Neural progenitor cell (in vitro differentiated cells): ENCODE results near the gene ATP6V0D1. TPM values are rescaled to one million over a fixed set of nuclear protein-coding genes. Genes with fewer than 3 reads are reported as not detected.

Experiments
- DNase-seq: peaks from one replicate; pipeline ENCODE4 v3.0.0-alpha.2; 2016; ENCODE audit warnings: low spot score
- H2AFZ ChIP-seq: fragments of 200-600 bp; sonication (generic); replicated peaks from 2 replicates; pipeline ENCODE4 v1.6.1; 2016; ENCODE audit warnings: antibody characterized with exemption
- H3F3A ChIP-seq: fragments of 200-600 bp; sonication (generic); 2 replicates; pipeline ENCODE4 v1.6.1; 2016; ENCODE audit warnings: antibody characterized with exemption, low read depth
- H3K27ac ChIP-seq: fragments of 200-600 bp; sonication (generic); 2 replicates; pipeline ENCODE4 v1.5.1; 2016; ENCODE audit warnings: mild to moderate bottlenecking
- H3K27me3 ChIP-seq: fragments of 200-600 bp; sonication (generic); 2 replicates; pipeline ENCODE4 v1.6.1; 2016; ENCODE audit warnings: mild to moderate bottlenecking, moderate library complexity
- H3K36me3 ChIP-seq: fragments of 200-600 bp; sonication (generic); 2 replicates; pipeline ENCODE4 v1.5.1; 2016
- H3K4me1 ChIP-seq: fragments of 200-600 bp; sonication (generic); 2 replicates; pipeline ENCODE4 v1.6.1; 2016; ENCODE audit warnings: mixed run types
- H3K4me2 ChIP-seq: fragments of 200-600 bp; sonication (generic); 2 replicates; pipeline ENCODE4 v1.6.1; 2016
- H3K4me3 ChIP-seq: fragments of 200-600 bp; sonication (generic); 2 replicates; pipeline ENCODE4 v1.5.1; 2016
- H3K79me2 ChIP-seq: fragments of 200-600 bp; sonication (generic); 2 replicates; pipeline ENCODE4 v1.6.1; 2016; ENCODE audit warnings: low read depth
- H3K9ac ChIP-seq: fragments of 200-600 bp; sonication (generic); 2 replicates; pipeline ENCODE4 v1.6.1; 2016
- H3K9me3 ChIP-seq: fragments of 200-600 bp; sonication (generic); 2 replicates; pipeline ENCODE4 v1.5.1; 2016; ENCODE audit warnings: low read depth
- H4K20me1 ChIP-seq: fragments of 200-600 bp; sonication (generic); 2 replicates; pipeline ENCODE4 v1.6.1; 2016; ENCODE audit warnings: low read depth
- H3K27ac Mint-ChIP-seq: 3 replicates; pipeline ENCODE4 v1.8.0; 2021; ENCODE audit warnings: mixed read lengths
- H3K27me3 Mint-ChIP-seq: 2 replicates; pipeline ENCODE4 v1.8.0; 2022; ENCODE audit warnings: low read depth, mild to moderate bottlenecking, inconsistent platforms, moderate library complexity, mixed read lengths; ENCODE audit not compliant: insufficient read depth
- H3K36me3 Mint-ChIP-seq: 3 replicates; pipeline ENCODE4 v1.8.0; 2021; ENCODE audit warnings: mixed read lengths
- H3K4me1 Mint-ChIP-seq: 3 replicates; pipeline ENCODE4 v1.8.0; 2021; ENCODE audit warnings: mixed read lengths
- H3K4me3 Mint-ChIP-seq: 3 replicates; pipeline ENCODE4 v1.8.0; 2021; ENCODE audit warnings: mild to moderate bottlenecking, moderate library complexity, mixed read lengths
- H3K9me3 Mint-ChIP-seq: 3 replicates; pipeline ENCODE4 v1.8.0; 2020; ENCODE audit warnings: mixed read lengths
- CTCF ChIP-seq: fragments of 200-600 bp; sonication (generic); IDR thresholded peaks from 2 replicates; pipeline ENCODE4 v1.5.1; 2017; ENCODE audit warnings: antibody characterized with exemption, mild to moderate bottlenecking
- EZH2 ChIP-seq: fragments of 200-600 bp; sonication (generic); IDR thresholded peaks from 2 replicates; pipeline ENCODE4 v1.6.1; 2017; ENCODE audit warnings: antibody characterized with exemption, mild to moderate bottlenecking, moderate library complexity
- EZH2phosphoT487 ChIP-seq: fragments of 200-600 bp; sonication (generic); IDR thresholded peaks from 2 replicates; pipeline ENCODE4 v1.6.1; 2017; ENCODE audit warnings: antibody characterized with exemption
- total RNA-seq: library from RNA; depleted of rRNA; stranded (reverse); fragments of >200 nt; gene quantifications from 2 replicates; pipeline ENCODE4 v1.2.3, GENCODE V29; 2015; ENCODE audit warnings: low replicate concordance

Gene ATP6V0D1
- total RNA-seq, 1 donor from 2014 or later: 29.7 TPM

- Histone ChIP-seq H3F3A (peaks cover 17% of the 10 kb centered on the region), H3K4me2 (peak overlapping the region; percentile 75), H3K27me3 (no peaks in the 10 kb centered on the region), H3K36me3 (no peaks in the 10 kb centered on the region), H4K20me1 (peaks cover 4% of the 10 kb centered on the region), H3K4me1 (peaks cover 6% of the 10 kb centered on the region), H3K27ac (no peak overlapping the region), H2AFZ (peak overlapping the region; percentile 74), H3K9ac (no peak overlapping the region), H3K9me3 (no peaks in the 10 kb centered on the region), H3K4me3 (peak overlapping the region; percentile 91), H3K79me2 (peaks cover 33% of the 10 kb centered on the region)
- H3K9me3 Mint-ChIP-seq: no peaks in the 10 kb centered on the region
- H3K27me3 Mint-ChIP-seq: peaks cover 3% of the 10 kb centered on the region
- peak overlapping the region; percentile 99 for H3K27ac Mint-ChIP-seq
- no peak for DNase-seq
- H3K4me1 Mint-ChIP-seq: peaks cover 27% of the 10 kb centered on the region
- H3K4me3 Mint-ChIP-seq: peak overlapping the region; percentile 99
- no peaks in the 10 kb centered on the region for H3K36me3 Mint-ChIP-seq
- TF ChIP-seq EZH2 (no peak), EZH2phosphoT487 (no peak), CTCF (no peak)
These were observed 740 bp upstream of the ATP6V0D1 start for GRCh38 chr16:67481561-67482232.

GRCh38 chr16:67477960-67478554 is 2.9 kb downstream of the ATP6V0D1 start:
- Mint-ChIP-seq H3K27ac (no peak overlapping the region), H3K4me1 (peaks cover 27% of the 10 kb centered on the region), H3K27me3 (peaks cover 3% of the 10 kb centered on the region), H3K36me3 (no peaks in the 10 kb centered on the region), H3K4me3 (peak overlapping the region; percentile 65), H3K9me3 (no peaks in the 10 kb centered on the region)
- H3K9me3 ChIP-seq: no peaks in the 10 kb centered on the region
- no peak overlapping the region for H3K4me2 ChIP-seq
- peaks cover 52% of the 10 kb centered on the region for H3K79me2 ChIP-seq
- H3K4me1 ChIP-seq: peaks cover 6% of the 10 kb centered on the region
- H2AFZ ChIP-seq: no peak overlapping the region
- H3K27me3 ChIP-seq: no peaks in the 10 kb centered on the region
- peaks cover 17% of the 10 kb centered on the region for H3F3A ChIP-seq
- no peak for DNase-seq
- H3K27ac ChIP-seq: no peak overlapping the region
- no peaks in the 10 kb centered on the region for H3K36me3 ChIP-seq
- TF ChIP-seq CTCF (no peak), EZH2phosphoT487 (no peak), EZH2 (no peak)
- H3K4me3 ChIP-seq: no peak overlapping the region
- H4K20me1 ChIP-seq: peaks cover 10% of the 10 kb centered on the region
- H3K9ac ChIP-seq: no peak overlapping the region

GRCh38 chr16:67474551-67475455 is 6.2 kb downstream of the ATP6V0D1 start:
- TF ChIP-seq CTCF (no peak), EZH2 (no peak), EZH2phosphoT487 (no peak)
- Histone ChIP-seq H3K9me3 (no peaks in the 10 kb centered on the region), H4K20me1 (peaks cover 14% of the 10 kb centered on the region), H3F3A (no peaks in the 10 kb centered on the region), H3K4me1 (no peaks in the 10 kb centered on the region), H3K4me2 (no peak overlapping the region), H3K36me3 (no peaks in the 10 kb centered on the region), H3K27me3 (no peaks in the 10 kb centered on the region), H3K27ac (no peak overlapping the region), H3K79me2 (peaks cover 50% of the 10 kb centered on the region), H3K4me3 (no peak overlapping the region), H3K9ac (peak overlapping the region; percentile 20), H2AFZ (no peak overlapping the region)
- Mint-ChIP-seq H3K27me3 (peaks cover 2% of the 10 kb centered on the region), H3K9me3 (no peaks in the 10 kb centered on the region), H3K4me1 (peaks cover 10% of the 10 kb centered on the region), H3K36me3 (no peaks in the 10 kb centered on the region), H3K4me3 (no peak overlapping the region), H3K27ac (no peak overlapping the region)
- no peak for DNase-seq
